GM12872 (cell line): ENCODE data around the gene ACYP2.
A peak's percentile ranks its signal among the peaks of the same experiment; 100 is the strongest.

Experiments
- TF ChIP-seq, protein P1 (sequence below): IDR thresholded peaks from 3 replicates; pipeline ENCODE4 v1.5.1; 2011; ENCODE audit warnings: low read depth, mild to moderate bottlenecking, low read length, moderate library complexity; ENCODE audit not compliant: insufficient read depth

ACYP2 gene

DNA sequence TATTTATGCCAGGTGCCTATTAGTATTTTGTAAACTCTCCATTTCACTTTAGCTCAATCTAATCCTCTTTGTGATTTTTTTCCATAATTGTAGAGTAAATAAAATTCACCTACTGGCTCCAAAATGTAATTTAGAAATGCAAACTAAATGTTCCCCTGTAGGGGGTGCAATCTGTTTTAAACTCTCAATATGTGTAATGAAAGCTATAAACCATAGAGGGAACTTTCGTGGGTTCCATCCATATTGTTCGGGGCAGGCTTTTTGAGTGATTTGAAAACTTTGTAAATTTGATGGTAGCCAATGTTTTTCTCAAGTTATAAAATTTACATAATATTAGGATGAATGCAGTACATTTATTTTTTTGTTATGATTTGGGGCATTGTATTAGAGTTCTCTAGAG, 91.2 kb downstream of the ACYP2 start:
- TF ChIP-seq, protein P1, sequence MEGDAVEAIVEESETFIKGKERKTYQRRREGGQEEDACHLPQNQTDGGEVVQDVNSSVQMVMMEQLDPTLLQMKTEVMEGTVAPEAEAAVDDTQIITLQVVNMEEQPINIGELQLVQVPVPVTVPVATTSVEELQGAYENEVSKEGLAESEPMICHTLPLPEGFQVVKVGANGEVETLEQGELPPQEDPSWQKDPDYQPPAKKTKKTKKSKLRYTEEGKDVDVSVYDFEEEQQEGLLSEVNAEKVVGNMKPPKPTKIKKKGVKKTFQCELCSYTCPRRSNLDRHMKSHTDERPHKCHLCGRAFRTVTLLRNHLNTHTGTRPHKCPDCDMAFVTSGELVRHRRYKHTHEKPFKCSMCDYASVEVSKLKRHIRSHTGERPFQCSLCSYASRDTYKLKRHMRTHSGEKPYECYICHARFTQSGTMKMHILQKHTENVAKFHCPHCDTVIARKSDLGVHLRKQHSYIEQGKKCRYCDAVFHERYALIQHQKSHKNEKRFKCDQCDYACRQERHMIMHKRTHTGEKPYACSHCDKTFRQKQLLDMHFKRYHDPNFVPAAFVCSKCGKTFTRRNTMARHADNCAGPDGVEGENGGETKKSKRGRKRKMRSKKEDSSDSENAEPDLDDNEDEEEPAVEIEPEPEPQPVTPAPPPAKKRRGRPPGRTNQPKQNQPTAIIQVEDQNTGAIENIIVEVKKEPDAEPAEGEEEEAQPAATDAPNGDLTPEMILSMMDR, result peak; percentile 44

DNA sequence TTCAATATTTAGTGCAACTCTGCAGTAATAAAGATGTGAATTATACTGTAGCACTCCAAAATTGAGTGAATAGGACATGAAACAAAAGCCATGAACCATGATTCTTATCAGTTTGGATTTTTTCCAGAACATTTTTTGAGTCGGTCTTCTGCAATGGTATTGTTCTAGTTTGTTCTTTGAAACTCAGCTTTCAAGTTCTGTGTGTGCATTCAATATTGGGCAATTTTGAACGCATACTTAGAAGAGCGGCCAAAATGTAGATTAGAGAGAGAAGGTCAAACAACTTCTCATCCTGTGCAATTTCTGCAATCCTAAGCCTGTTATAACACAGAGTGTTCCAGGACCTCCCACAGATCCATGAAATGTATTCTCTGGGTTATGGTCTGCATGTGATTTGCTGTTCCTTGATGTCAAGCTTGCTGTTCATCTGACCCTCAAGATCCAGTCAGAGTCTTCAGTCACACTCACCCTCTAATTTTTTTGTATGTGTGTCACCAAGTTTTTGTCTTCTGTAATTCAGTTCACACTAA, 92.3 kb downstream of the ACYP2 start:
- TF ChIP-seq, protein P1, result no peak

DNA sequence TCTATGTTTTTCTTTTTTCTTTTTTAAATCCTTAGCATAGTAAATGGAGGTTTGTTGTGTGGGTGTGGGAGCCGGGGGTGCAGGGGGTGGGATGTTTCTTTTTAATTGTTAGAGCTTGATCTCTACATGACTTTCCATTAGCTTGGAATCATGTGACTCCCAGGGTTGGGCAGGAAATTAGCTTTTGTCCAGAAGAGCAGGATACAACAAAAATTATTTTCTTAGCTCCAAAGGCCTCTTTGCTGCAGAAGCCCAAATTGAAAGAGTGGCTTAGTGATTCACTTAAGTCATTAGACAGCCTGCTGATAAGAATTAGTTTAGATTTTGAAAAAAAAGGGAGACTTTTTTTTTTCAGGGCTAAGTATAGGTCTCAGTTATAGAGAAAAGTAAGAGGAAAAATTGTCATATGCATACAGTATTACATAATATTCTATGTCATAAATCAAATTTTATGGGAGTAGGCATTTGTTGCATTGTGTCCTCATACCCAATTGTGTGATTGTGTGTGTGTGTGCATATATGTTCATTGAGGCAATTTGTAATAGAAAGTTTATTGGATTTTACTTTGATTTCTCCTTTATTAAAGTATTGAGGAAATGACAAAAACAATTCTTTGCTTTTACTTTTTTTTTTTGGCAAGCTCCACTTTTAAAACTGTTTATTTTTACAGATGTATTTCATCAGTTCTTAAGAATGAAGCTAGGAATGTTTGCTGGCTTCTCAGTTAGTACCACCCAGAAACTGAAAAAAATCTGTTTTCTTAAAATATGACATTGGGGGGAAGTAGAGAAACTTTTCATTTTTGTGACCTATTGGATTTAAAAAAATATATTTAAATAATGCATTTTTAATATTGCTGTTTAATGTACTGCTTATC, 93.2 kb downstream of the ACYP2 start:
- TF ChIP-seq, protein P1, result no peak

GRCh38 chr2:54209379-54209778, 94.0 kb downstream of the ACYP2 start:
- TF ChIP-seq, protein P1, result no peak

GRCh38 chr2:54212456-54212855, 97.0 kb downstream of the ACYP2 start:
- TF ChIP-seq, protein P1, result no peak

- TF ChIP-seq, protein P1, result no peak
Observed at GRCh38 chr2:54213082-54213481, 97.7 kb downstream of the ACYP2 start.

GRCh38 chr2:54224997-54225396, 109.6 kb downstream of the ACYP2 start:
- TF ChIP-seq, protein P1, result no peak
